Stimulated activated CD8-positive, alpha-beta memory T cell treated with anti-CD3 and anti-CD28 coated beads, Interleukin-7, amount 100 ng/mL, for 4 hours (primary cell): ENCODE data around the gene PIK3R2.

Experiments used
- DNase-seq, 2 donors: peaks; one replicate each; pipeline ENCODE4 v3.0.0-alpha.2; 2020; ENCODE audit warnings: low read depth in 2 of 2

The PIK3R2 gene

DNA sequence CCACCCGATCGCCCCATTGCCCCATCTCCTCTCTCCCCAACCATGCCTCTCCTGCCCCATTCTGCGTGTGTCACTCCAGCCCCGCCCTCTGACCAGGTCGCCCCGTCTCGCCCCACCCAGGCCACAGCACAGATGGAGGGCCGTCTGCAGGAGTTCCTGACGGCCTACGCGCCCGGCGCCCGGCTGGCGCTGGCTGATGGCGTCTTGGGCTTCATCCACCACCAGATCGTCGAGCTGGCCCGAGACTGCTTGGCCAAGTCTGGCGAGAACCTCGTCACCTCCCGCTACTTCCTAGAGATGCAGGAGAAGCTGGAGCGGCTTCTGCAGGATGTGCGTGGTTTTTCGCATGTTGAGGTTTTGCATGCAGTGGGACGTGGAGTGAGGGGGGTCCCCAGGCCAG lies 29.1 kb upstream of the PIK3R2 start:
- no peak for DNase-seq

DNA sequence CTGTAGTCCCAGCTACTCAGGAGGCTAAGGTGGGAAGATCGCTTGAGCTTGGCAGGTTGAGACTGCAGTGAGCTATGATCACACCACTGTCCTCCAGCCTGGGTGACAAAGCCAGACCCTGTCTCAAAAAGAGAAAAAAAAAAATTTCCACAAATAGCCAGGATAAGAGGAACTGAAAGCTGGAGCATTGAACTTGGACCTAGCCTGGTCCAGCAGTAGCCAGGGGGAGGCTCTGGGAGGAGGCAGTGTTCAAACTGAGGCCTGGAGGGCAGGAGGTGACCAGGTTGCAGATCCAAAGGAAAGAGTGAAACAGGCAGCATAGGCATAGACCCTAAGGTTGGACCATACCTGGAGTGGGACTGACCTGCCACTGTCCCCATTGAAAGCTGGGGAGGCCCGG lies 26.9 kb upstream of the PIK3R2 start:
- DNase-seq = no peak

DNA sequence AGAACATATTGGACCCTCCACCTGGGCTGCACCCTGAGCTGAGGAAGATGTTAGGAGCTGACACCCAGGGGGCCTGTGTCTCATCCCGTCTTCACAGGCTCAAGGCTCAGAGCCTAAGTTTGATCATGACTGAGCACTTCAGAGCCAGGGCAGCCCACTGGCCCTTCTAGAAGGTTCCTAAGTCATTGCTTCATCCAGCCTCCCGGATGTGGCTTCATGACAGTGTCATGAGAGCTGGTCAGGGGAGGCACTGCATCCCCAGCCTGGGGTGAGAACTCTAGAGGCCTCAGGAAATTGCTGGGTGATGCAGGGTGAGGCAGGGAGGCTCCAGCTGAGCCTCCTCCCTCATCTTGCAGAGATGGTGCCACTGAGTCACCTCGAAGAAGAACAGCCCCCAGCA lies 24.9 kb upstream of the PIK3R2 start:
- no peak for DNase-seq

DNA sequence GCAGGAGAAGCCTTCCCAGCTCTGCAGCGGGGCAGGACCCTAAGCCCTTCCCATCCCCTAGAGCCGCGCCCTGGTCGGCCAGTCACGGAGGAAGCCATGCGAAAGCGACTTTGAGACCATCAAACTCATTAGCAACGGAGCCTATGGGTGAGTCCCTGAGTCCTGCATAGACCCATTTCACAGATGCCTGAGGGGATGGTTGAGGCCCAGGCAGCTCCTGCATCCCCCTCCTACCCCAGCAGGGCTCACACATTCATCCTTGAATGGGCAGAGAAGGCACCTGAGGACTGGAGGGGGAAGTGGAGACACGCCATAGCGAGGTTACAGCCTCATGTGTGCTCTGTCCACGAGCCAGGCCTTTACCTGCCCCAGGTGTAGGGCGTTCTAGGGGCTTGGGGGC lies 24.2 kb upstream of the PIK3R2 start:
- DNase-seq = no peak

DNA sequence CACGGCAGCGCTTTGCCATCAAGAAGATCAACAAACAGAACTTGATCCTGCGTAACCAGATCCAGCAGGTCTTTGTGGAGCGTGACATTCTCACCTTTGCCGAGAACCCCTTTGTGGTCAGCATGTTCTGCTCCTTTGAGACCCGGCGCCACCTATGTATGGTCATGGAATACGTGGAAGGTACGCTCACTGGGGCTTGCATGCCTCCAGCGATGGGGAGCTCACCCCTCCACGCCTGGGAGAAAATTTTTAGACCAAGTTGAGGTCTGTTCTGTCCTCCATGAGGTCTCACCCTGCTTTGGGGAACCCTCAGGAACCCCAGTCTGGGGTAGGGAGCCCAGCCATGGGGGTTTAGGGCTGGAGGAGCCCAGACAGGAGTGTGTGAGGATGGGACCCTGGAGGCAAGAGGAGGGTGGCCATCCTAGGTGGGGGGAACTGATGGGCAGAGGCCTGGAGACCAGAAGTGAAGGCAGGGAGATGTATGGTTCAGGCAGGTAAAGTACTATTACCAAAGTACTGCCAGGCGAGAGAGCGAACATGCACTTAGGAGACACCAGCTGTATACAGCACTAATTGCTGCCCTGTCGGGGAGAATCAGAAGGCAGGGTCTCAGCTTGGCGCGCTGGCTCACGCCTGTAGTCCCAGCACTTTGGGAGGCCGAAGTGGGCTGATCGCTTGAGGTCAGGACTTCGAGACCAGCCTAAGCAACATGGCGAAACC lies 22.3 kb upstream of the PIK3R2 start:
- no peak for DNase-seq

DNA sequence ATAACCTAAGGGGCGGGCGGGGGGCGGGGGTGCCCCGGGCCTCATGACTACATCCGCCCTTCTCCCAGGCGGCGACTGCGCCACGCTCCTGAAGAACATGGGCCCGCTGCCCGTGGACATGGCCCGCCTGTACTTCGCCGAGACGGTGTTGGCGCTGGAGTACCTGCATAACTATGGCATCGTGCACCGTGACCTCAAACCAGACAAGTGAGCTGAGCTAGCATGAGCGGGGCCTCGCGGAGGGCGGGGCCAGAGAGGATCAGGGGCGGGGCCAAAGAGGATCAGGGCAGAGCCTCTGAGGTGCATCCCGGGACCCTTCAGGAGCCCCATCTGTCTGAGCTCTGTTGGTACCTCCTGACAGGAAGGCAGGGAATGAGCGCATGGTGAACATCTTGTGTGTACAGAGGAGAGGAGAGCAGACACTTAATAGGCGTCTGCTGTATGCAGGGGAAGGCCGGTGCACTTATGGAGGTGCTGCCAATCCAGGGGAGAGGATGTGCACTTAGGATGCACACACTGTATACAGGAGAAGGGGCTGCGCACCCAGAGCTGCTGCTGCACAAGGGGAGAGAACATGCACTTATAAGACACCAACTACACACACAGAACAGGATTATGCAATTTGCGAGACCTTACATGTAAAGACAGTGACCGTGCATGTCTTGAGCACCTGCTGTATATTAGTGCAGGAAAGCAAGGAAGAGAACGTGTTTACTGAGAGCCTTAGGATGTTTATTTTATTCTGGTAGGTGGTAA lies 20.9 kb upstream of the PIK3R2 start:
- DNase-seq = no peak

DNA sequence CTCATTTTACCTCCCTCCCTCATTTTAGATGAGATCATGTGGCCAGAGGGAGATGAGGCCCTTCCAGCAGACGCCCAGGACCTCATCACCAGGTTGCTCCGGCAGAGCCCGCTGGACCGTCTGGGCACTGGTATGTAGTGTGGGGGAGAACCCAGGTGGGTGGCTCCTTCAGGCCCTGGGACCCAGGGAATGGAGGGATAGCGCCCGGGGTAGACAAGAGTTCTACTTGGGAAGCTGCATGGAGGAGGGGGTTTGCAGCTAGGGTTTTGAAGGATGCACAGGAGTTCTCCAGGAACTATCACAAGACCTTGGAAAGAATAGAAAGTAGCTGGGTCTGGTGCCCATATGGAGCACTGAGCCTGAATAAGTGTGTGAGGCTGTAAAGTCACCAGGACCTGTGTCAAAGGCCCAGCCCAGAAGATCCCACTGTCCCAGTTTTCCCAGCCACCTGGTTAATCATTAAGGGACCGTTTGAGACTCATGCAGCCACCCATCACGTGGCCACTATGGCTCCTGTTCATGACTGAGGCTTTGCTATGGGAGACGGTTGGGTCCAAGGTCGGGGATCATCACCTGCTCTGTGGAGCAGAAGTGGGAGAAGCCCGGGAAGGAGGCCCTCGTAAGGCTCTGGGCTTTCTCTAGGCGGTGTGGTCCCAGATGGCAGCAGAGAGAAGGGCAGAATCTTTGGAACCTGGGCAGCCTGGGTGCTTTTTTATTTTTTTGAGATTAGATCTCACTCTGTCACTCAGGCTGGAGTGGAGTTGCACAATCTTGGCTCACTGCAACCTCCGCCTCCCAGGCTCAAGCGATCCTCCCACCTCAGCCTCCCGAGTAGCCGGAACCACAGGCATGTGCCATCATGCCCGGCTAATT lies 17.0 kb upstream of the PIK3R2 start:
- DNase-seq = no peak

DNA sequence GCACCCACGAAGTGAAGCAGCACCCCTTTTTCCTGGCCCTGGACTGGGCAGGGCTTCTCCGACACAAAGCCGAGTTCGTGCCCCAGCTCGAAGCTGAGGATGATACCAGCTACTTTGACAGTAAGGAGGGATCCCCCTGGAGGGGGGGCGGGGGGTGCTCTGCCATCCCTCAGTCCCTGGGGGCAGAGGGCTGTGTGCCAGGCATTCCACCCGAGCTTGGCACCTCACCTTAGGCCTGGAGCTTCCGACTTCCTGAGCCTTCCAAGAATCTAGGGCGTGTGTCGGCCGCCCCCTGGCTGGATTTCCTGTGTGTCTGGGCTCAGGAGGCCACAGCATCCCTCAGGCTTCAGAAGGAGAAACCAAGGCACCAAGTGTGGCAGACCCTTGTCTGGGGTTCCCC lies 15.7 kb upstream of the PIK3R2 start:
- no peak for DNase-seq

DNA sequence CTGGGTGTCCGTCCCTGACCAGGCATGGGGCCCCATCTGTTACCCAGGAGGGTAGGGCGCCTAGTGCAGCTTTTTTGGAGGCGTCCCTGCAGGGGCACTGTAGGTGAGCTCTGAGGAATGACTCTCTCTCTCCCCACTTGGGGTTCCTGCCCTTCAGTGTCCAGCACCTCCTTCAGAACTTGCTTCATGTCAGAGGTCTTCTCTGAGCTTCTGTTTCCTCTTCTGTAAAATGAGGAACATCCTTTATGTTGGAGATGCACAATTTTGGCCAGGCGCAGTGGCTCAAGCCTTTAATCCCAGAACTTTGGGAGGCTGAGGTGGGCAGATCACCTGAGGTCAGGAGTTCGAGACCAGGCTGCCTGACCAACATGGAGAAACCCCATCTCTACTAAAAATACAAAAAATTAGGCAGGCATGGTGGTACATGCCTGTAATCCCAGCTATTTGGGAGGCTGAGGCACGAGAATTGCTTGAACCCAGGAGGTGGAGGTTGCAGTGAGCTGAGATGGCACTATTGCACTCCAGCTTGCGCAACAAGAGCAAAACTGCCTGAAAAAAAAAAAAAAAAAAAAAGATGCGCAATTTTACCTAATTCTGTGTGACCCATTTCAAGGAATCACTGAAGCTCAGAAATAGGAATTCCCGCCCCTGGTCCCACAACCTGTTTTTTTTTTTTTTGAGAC lies 15.2 kb upstream of the PIK3R2 start:
- no peak for DNase-seq

DNA sequence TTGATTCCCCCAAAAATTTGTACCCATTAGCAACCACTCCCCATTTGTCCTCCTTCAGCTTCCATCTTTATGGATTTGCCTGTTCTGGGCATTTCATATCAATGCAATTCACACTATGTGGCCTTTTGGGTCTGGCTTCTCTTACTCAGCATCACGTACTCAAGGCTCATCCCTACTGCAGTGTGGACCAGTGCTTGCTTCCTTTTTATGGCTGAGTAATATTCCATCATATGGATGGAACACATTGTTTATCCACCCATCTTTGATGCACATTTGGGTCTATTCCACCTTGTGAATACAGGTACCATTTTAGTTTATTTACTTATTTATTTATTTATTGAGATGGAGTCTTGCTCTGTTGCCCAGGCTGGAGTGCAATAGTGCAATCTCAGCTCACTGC lies 12.5 kb upstream of the PIK3R2 start:
- DNase-seq = no peak

DNA sequence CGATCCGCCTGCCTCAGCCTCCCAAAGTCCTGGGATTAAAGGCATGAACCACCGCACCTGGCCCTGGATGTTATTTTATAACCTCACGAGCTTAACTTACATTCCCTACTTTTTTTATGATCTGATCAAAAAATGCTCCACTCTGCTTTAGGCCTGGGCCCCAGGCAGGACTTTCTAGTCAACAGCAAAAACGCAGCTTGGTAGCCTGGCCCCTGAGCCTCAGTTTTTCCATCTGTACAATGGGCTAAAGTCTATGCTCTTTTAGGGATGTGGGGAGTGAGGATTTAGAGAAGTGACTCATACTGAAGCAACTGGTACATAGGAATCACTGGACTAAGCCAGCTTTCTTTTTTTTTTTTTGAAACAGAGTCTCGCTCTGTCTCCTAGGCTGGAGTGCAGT lies 11.9 kb upstream of the PIK3R2 start:
- no peak for DNase-seq

DNA sequence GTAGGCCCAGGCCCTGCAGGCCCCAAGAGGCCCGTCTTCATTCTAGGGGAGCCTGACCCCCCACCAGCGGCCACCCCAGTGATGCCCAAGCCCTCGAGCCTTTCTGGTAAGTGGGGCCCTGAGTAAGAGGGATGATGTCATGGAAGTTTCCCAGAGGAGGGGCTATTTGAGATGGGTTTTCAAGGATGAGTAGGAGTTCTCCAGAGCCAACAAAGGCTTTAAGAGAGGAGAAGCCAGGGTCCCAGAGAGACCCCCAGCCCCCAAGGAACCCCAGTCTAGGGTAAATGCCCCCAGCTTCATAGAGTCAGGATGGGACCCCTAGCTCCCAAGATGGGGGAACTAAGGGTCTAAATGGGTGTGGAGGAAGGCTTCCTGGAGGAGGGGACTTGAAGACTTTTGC lies 9.1 kb upstream of the PIK3R2 start:
- DNase-seq = no peak

DNA sequence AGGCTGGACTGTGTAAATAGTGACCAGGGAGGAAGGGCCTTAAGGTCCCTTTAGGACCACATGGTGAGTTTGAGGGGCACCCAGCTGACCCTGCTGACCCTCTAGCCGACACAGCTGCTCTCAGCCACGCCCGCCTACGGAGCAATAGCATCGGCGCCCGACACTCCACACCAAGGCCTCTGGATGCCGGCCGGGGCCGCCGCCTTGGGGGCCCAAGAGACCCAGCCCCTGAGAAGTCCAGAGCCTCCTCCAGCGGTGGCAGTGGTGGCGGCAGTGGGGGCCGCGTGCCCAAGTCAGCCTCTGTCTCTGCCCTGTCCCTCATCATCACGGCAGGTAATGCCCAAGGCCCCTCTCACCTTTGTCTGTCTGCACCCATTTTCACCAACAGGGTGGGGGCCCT lies 8.6 kb upstream of the PIK3R2 start:
- DNase-seq = no peak

DNA sequence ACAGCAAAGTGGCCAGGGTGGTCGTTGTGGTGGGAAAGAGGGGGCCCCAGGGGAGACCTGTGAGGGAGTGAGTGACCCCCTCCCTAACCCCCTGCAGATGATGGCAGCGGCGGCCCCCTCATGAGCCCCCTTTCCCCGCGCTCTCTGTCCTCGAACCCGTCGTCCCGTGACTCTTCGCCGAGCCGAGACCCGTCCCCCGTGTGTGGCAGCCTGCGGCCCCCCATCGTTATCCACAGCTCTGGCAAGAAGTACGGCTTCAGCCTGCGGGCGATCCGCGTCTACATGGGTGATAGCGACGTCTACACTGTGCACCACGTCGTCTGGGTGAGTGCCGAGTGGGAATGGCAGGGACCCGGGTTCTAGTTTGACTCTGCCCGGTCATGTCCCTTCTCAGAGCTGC lies 8.1 kb upstream of the PIK3R2 start:
- no peak for DNase-seq

DNA sequence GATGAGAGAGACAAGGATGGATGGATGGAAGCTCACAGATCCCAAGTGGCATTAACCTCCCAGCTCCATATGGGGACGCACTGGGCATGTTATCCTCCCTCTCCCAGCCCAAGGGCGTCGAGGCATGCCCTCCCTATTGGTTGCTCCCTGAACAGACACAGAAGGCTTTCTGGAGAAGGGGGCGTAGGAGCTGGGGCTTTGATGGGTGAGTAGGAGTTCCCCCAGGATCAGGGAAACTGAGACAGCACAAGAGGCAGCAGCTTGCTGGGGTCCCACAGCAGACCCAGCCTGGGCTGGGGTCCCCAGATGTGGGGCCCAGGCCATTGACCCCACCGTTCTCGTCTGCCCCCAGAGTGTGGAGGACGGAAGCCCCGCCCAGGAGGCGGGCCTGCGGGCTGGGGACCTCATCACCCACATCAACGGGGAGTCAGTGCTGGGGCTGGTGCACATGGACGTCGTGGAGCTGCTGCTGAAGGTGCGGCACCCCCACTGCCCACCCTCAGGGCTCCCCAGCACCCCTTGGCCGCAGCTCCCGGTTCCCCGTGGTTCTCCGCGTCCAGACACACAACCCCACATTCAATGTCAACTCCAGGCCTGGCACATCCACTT lies 7.5 kb upstream of the PIK3R2 start:
- DNase-seq = no peak

DNA sequence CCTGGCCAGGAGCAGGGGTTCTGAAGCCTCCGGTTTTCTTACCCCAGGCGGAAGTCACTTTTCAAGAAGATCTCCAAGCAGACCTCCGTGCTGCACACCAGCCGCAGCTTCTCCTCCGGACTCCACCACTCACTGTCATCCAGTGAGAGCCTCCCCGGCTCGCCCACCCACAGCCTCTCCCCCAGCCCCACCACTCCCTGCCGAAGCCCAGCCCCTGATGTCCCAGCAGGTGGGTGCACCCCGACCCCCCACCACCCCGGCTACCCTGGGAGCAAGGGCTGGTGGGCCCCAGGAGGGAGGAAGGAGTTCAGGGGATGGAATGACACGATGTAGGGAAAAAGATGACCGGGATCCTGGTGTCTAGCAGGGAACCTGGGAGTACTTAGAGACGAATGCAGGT lies 5.6 kb upstream of the PIK3R2 start:
- no peak for DNase-seq

DNA sequence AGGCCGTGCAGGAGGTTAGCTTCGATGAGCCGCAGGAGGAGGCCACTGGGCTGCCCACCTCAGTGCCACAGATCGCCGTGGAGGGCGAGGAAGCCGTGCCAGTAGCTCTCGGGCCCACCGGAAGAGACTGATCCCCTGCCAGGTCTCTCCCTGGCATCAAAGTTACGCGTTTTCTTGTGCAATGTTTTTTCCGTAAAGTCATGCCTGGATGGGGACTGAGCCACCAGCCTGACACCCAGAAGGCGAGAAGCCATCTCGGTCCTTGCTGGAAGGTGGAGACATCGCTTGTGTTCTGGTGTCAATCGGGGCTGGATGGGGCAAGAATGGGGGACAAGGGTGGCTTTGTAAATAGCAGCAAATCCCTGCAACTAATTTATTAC lies 3.4 kb upstream of the PIK3R2 start:
- no peak for DNase-seq

DNA sequence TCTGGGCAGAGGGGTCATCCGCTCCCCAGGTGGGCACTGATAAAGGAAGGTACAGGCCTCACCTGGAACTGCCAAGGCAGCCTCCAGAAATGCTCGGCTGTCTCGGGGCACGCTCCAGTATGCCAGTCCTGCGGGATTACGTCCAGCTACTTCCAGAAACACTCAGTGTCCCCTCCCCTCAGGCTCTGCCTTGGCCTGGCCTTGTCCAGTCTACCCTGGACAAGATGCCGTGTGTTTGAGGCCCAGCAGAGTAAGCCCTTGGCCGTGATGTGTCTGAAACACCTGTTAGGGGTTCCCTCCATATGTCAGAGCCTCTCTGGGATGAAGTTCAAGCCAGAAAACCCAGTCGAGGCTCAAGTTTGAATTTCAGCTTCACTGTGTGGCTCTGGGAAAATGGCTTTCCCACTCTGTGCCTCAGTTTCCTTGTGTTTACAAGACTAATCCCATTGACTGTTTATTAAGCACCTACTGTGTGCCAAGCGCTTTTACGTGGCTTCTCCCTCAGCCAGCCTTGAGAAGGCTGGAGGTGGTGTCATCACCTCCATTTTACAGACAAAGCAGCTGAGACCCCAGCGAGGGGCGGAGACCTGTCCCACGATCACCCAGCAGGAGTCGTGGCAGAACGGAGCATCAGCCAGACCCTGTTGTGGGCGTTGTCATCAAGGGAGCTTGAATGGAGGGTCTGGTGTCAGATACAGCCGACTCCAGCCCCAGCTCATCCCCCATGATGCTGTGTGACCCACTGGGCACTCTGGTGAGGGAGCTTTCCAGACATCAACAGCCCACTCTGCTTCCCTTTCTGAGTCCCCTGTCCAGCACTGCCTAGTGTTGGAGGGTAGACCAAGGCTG lies 2.0 kb upstream of the PIK3R2 start:
- no peak for DNase-seq

DNA sequence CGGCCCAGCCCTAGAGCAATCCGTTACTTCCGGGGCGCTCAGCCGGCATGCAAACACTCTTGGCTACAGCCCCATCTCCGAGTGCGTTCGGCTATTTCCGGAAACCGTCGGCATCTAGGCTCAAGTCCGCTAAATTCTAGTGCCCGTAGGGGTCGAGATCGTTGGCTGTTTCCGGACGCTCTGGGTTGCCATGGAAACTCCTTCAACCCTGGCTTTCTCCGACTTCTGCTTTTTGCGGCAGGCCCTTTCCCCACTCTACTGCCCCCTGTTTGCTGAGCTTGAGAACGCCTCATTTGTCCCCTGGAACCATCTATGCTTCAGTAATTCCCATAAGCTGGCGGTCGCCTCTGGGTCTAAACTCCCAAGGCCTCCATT lies 534 bp upstream of the PIK3R2 start:
- peak; percentile 89 to 92 for DNase-seq

DNA sequence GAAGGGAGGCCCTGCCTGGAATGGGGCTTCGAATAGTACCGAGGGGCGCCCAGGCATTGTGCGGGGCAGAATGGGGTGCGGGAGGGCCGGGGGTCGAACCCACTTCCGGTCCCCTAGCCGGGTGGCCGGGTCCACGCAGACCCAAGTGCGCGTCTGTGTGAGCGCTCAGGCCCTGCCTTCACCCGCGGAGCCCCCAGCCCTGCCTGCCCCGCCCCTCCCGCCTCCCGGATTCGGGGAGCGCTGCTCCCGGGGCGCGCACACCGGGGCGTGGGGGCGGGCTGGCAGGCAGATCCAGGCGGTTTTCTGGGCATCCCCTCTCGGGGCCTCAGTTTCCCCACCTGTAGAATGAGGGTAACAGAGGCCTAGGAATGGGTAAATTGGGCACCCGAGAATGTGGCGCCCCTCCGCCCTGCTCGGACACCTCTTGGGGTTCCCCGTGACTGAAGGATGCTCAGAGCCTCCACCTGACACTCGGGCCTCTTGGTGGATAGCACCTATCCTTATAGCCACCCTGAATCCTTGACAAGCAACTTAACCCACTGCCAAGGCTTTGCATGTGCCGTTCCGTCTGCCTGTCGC lies 682 bp downstream of the PIK3R2 start:
- no peak for DNase-seq
